ENCODE results near the gene OR6C6. TPM values are rescaled to one million over a fixed set of nuclear protein-coding genes. Genes with fewer than 3 reads are reported as not detected.

OR6C6 gene
- total and polyA plus RNA-seq, 11 donors, result not detected

DNA sequence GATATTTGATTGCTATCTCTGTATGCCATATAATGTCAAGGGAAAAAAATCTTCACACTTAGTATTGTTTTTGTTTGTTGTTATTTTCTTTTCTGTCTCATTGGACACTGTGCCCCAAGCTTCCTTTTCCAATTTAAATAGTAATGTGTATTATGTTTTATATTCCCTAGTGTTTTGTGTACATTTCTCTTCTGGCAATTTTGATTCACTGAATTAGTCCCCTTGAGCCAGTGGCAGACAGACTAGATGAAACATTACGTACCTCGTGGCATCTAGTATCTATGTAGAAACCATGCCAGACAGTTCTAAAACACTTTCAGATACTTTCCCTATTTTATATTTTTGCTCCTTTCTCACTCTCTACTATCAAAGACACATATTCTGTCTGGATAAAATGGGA lies 17.7 kb upstream of the OR6C6 start, which contains the start of gene OR6C1:
TSS of gene OR6C1 (plus strand) at position 301 of the 400 bp plus-strand sequence. CDS start 6,257 bp downstream, outside the sequence.
- no peaks in the 10 kb centered on the region for H3K27me3 ChIP-seq
- H3K27ac ChIP-seq, result no peak within 1 kb of the TSS
- no peak within 1 kb of the TSS for H3K4me3 ChIP-seq
- ATAC-seq, result no peak
- intact Hi-C loops (cut with DNase I), result no loop called here
- TF ChIP-seq POLR2A (IDR thresholded peaks at IDR 0.05), result no peak
- TF ChIP-seq, protein P1, sequence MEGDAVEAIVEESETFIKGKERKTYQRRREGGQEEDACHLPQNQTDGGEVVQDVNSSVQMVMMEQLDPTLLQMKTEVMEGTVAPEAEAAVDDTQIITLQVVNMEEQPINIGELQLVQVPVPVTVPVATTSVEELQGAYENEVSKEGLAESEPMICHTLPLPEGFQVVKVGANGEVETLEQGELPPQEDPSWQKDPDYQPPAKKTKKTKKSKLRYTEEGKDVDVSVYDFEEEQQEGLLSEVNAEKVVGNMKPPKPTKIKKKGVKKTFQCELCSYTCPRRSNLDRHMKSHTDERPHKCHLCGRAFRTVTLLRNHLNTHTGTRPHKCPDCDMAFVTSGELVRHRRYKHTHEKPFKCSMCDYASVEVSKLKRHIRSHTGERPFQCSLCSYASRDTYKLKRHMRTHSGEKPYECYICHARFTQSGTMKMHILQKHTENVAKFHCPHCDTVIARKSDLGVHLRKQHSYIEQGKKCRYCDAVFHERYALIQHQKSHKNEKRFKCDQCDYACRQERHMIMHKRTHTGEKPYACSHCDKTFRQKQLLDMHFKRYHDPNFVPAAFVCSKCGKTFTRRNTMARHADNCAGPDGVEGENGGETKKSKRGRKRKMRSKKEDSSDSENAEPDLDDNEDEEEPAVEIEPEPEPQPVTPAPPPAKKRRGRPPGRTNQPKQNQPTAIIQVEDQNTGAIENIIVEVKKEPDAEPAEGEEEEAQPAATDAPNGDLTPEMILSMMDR (IDR thresholded peaks at IDR 0.05), result no peak
- H3K36me3 ChIP-seq, result no peaks in the 10 kb centered on the region
- 75 to 86% (median 82%) methylated on average over 2 of the region's 2 CpGs for WGBS, 4 donors
- peaks cover 0 to 3% (median 0%) of the 10 kb centered on the region in 12 donors for H3K9me3 ChIP-seq
- no peaks in the 10 kb centered on the region for H3K4me1 ChIP-seq
- no peak for DNase-seq

DNA sequence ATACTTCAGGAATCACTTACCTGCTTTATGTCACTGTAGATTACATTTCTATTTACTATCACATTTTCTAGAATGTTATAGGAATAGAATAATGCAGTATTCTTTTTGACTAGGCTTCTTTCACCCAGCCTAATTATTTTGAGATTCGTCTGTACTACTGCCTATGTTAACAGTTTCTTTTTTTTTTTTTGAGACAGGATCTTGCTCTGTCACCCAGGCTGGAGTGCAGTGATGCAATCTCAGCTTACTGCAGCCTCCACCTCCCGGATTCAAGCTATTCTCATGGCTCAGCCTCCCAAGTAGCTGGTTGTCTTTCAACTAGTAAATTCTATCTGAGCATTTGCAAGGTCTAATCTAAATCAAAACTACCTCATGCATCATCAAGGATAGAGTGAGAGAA lies 6.4 kb downstream of the OR6C6 start:
- no peak for TF ChIP-seq POLR2A (IDR thresholded peaks at IDR 0.05)
- TF ChIP-seq, protein P1 (IDR thresholded peaks at IDR 0.05), result no peak
- DNase-seq, result no peak
- H3K36me3 ChIP-seq, result no peaks in the 10 kb centered on the region
- no peaks in the 10 kb centered on the region for H3K9me3 ChIP-seq
- no peak for ATAC-seq
- 41 to 51% (median 42%) methylated on average over 2 of the region's 2 CpGs for WGBS, 4 donors
- intact Hi-C loops (cut with DNase I), result no loop called here
- peaks cover 0 to 2% (median 0%) of the 10 kb centered on the region in 9 donors for H3K27me3 ChIP-seq
- H3K27ac ChIP-seq, result no peak overlapping the region
- no peaks in the 10 kb centered on the region for H3K4me1 ChIP-seq
- no peak overlapping the region for H3K4me3 ChIP-seq

DNA sequence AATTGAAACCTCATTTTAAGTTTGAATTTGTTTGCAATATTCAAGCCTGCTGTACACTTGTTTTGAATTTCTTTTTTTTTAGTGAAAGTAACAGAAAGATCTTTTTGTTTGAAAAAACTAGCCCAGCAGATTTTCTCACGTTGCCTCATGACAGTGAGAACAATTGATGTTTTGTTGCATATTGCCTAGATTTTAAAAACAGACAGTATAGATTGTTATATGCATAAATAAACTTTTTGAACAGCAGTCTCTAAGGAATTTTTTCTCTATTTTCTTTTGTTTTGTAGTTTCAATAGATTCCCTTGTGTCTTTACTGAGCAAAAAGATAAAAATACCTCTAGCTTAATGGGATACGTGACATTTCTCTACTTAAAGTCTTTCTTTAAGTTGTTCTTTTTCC lies 15.4 kb downstream of the OR6C6 start:
- no peaks in the 10 kb centered on the region for H3K36me3 ChIP-seq
- H3K9me3 ChIP-seq, result peaks cover 0 to 6% (median 0%) of the 10 kb centered on the region in 12 donors
- DNase-seq (no peak), ATAC-seq (no peak)
- no peak for TF ChIP-seq POLR2A (IDR thresholded peaks at IDR 0.05)
- TF ChIP-seq, protein P1 (IDR thresholded peaks at IDR 0.05), result no peak
- intact Hi-C loops (cut with DNase I), result no loop called here
- H3K4me1 ChIP-seq, result no peaks in the 10 kb centered on the region
- no peak overlapping the region for H3K4me3 ChIP-seq
- 52 to 63% (median 58%) methylated on average over 2 of the region's 2 CpGs for WGBS, 4 donors
- peaks cover 0 to 3% (median 0%) of the 10 kb centered on the region in 9 donors for H3K27me3 ChIP-seq
- no peak overlapping the region for H3K27ac ChIP-seq

DNA sequence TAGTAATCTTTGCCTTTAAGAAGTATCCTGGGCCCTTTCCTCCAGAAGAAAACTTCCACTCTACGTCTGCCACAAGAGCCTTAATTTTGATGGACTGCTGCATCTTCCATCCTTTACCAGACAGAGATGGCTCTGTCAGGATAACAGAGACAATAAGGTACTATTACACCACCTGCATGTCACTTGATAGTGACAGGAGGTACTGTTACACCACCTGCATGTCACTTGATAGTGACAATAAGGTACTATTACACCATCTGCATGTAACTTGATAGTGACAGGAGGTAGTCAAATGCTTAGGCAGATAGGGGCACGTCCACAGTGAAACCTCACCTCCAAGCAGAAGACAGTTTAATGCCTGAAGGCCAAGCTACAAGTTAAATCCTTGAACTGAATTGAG lies 38.1 kb downstream of the OR6C6 start:
- 48 to 62% (median 57%) methylated on average over 2 of the region's 2 CpGs for WGBS, 4 donors

More for the DNA sequence above, 38.1 kb downstream of the OR6C6 start:
- TF ChIP-seq, protein P1 (IDR thresholded peaks at IDR 0.05), result no peak
- TF ChIP-seq POLR2A (IDR thresholded peaks at IDR 0.05), result no peak
- ATAC-seq (no peak), DNase-seq (no peak)
- Histone ChIP-seq H3K4me1 (no peaks in the 10 kb centered on the region), H3K27ac (no peak overlapping the region), H3K9me3 (no peaks in the 10 kb centered on the region), H3K27me3 (no peaks in the 10 kb centered on the region), H3K36me3 (no peaks in the 10 kb centered on the region), H3K4me3 (no peak overlapping the region)
- intact Hi-C loops (cut with DNase I), result no loop called here

Data from heart left ventricle (tissue), 16 donors.